Measurements from ENCODE around the gene RGS19.

- TF ChIP-seq CTCF (IDR thresholded peaks at IDR 0.05) (no peak), POLR2A (IDR thresholded peaks at IDR 0.05) (no peak)
These were observed 39.8 kb downstream of the RGS19 start for GRCh38 chr20:64039293-64040160.
